Esophagus (tissue), 2 donors: ENCODE measurements around the gene CHMP4B. TPM values are rescaled to one million over a fixed set of nuclear protein-coding genes. Genes with fewer than 3 reads are reported as not detected.

Source experiments
- H3K27ac ChIP-seq, 2 donors: one replicate each; pipeline ENCODE4 v1.5.1; 2013; ENCODE audit warnings: low read depth in 2 of 2, mild to moderate bottlenecking in 2 of 2, inconsistent platforms in 1 of 2, low read length in 1 of 2, moderate library complexity in 1 of 2
- H3K27me3 ChIP-seq, 2 donors: one replicate each; pipeline ENCODE4 v1.6.1; 2013; ENCODE audit warnings: low read length in 2 of 2, control low read depth in 1 of 2, mild to moderate bottlenecking in 1 of 2; ENCODE audit not compliant: insufficient read depth in 2 of 2, control insufficient read depth in 1 of 2
- H3K36me3 ChIP-seq, 2 donors: one replicate each; pipeline ENCODE4 v1.6.1; 2013; ENCODE audit warnings: low read length in 1 of 2; ENCODE audit not compliant: control insufficient read depth in 2 of 2, insufficient read depth in 2 of 2
- H3K4me1 ChIP-seq, 2 donors: one replicate each; pipeline ENCODE4 v1.6.1; 2013; ENCODE audit warnings: low read length in 1 of 2; ENCODE audit not compliant: control insufficient read depth in 2 of 2, insufficient read depth in 2 of 2
- H3K4me3 ChIP-seq, 2 donors: one replicate each; pipeline ENCODE4 v1.5.1; 2013; ENCODE audit warnings: low read length in 2 of 2, mild to moderate bottlenecking in 2 of 2, low read depth in 1 of 2, moderate library complexity in 1 of 2
- H3K9me3 ChIP-seq, 2 donors: one replicate each; pipeline ENCODE4 v1.6.1; 2013; ENCODE audit warnings: mild to moderate bottlenecking in 2 of 2, low read depth in 1 of 2, low read length in 1 of 2, moderate library complexity in 1 of 2; ENCODE audit not compliant: control insufficient read depth in 2 of 2, insufficient read depth in 1 of 2
- WGBS, 2 donors: extraction: QIAGEN DNeasy Blood & Tissue Kit; methylation state at CpG; one replicate each; pipeline ENCODE4 v1.1.7; 2013; 5-methylcytosine and 5-hydroxymethylcytosine counted together
- polyA plus RNA-seq, 2 donors: library from polyadenylated mRNA; stranded (reverse); fragments of 200-250 nt; gene quantifications; one replicate each; pipeline ENCODE4 v1.2.3, GENCODE V29; 2013
- donor health status: healthy with polysubstance abuse.
- donor health status: Bipolar disorder and iron deficiency.

The CHMP4B gene
- polyA plus RNA-seq, 2 donors: 116 to 136 TPM

DNA sequence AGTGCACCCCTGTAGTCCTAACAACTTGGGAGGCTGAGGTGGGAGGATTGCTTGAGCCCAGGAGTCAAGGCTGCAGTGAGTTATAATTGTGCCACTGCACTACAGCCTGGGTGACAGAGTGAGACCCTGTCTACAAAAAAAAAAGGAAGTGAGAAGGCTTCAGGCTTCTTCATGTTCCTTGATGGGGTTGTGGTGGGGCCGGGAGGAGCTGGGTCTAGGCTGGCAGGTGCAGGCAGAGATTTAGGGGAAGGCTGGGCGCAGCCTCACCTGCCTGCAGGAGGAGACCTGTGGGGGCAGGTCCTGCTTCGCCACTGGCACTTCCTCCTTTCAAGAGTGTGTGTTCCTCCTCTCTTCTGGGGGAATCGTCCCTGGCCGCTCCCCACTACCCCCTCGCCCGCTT is 63.9 kb downstream of the CHMP4B start:
- no peak overlapping the region for H3K27ac ChIP-seq
- H3K9me3 ChIP-seq: peaks cover 0 to 2% of the 10 kb centered on the region in 2 donors
- peaks cover 0 to 5% of the 10 kb centered on the region in 2 donors for H3K4me1 ChIP-seq
- no peak overlapping the region for H3K4me3 ChIP-seq
- 64 to 67% methylated on average over 7 of the region's 7 CpGs for WGBS, 2 donors
- H3K36me3 ChIP-seq: no peaks in the 10 kb centered on the region
- H3K27me3 ChIP-seq: no peaks in the 10 kb centered on the region

DNA sequence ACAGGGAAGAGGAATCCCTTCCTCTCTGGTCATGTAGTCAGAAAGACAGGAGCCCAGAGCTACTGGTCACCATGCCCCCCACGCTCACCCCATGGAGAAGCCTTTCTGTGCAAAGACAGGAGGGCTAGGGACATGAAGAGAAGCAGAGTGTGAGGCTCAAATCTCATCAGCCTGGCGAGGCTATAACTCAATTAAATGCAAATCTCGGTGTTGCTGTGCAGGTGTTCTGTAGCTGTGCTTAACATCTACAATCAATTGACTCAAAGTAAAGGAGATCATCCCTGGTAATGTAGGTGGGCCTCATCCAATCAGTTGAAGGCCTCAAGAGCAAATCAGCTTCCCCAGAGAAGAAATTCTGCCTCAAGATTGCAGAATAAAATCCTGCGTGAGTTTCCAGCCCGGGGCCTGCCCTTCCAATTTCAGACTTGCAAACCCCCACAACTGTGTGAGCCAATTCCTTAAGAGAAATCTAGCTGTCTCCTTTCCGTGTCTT is 64.4 kb downstream of the CHMP4B start:
- Histone ChIP-seq H3K4me3 (no peak overlapping the region), H3K27ac (no peak overlapping the region), H3K36me3 (no peaks in the 10 kb centered on the region), H3K4me1 (peaks cover 0 to 5% of the 10 kb centered on the region in 2 donors), H3K9me3 (peaks cover 0 to 2% of the 10 kb centered on the region in 2 donors), H3K27me3 (no peaks in the 10 kb centered on the region)
- 93 to 95% methylated on average over 6 of the region's 6 CpGs for WGBS, 2 donors

- no peaks in the 10 kb centered on the region for H3K36me3 ChIP-seq
- H3K27ac ChIP-seq: no peak overlapping the region
- H3K4me3 ChIP-seq: no peak overlapping the region
- WGBS, 2 donors: 85 to 88% methylated on average over 2 of the region's 2 CpGs
- no peaks in the 10 kb centered on the region for H3K4me1 ChIP-seq
- no peaks in the 10 kb centered on the region for H3K27me3 ChIP-seq
- H3K9me3 ChIP-seq: peaks cover 0 to 2% of the 10 kb centered on the region in 2 donors
These were observed 67.4 kb downstream of the CHMP4B start for GRCh38 chr20:33878583-33878982.

DNA sequence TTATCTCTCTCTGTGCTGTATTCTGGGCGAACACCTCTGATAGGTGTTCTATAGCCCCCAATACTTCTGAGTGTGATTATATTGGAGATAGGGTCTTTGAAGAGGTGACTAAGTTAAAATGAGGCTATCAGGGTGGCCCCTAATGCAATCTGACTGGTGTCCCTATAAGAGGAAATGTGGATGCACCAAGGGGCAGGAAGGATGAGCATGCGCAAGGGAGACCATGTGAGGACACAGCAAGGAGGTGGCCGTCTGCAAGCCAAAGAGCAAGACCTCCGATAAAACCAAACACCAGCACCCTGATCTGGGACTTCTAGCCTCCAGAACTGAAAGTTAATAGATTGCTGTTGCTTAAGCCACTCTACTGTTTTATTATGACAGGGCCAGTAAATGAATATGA is 69.2 kb downstream of the CHMP4B start:
- peaks cover 0 to 2% of the 10 kb centered on the region in 2 donors for H3K9me3 ChIP-seq
- WGBS, 2 donors: 89 to 91% methylated on average over 4 of the region's 4 CpGs
- H3K27ac ChIP-seq: no peak overlapping the region
- no peak overlapping the region for H3K4me3 ChIP-seq
- H3K36me3 ChIP-seq: no peaks in the 10 kb centered on the region
- no peaks in the 10 kb centered on the region for H3K4me1 ChIP-seq
- H3K27me3 ChIP-seq: no peaks in the 10 kb centered on the region

GRCh38 chr20:33881989-33882388 is 70.8 kb downstream of the CHMP4B start:
- H3K27me3 ChIP-seq: no peaks in the 10 kb centered on the region
- 47 to 53% methylated on average over 6 of the region's 6 CpGs for WGBS, 2 donors
- no peaks in the 10 kb centered on the region for H3K4me1 ChIP-seq
- H3K27ac ChIP-seq: no peak overlapping the region
- H3K4me3 ChIP-seq: no peak overlapping the region
- H3K9me3 ChIP-seq: peaks cover 0 to 2% of the 10 kb centered on the region in 2 donors
- H3K36me3 ChIP-seq: no peaks in the 10 kb centered on the region

GRCh38 chr20:33882481-33882880 is 71.3 kb downstream of the CHMP4B start:
- WGBS, 2 donors: 78% methylated on average over 10 of the region's 10 CpGs
- Histone ChIP-seq H3K9me3 (peaks cover 0 to 2% of the 10 kb centered on the region in 2 donors), H3K36me3 (no peaks in the 10 kb centered on the region), H3K27me3 (no peaks in the 10 kb centered on the region), H3K4me1 (no peaks in the 10 kb centered on the region), H3K27ac (no peak overlapping the region), H3K4me3 (no peak overlapping the region)

DNA sequence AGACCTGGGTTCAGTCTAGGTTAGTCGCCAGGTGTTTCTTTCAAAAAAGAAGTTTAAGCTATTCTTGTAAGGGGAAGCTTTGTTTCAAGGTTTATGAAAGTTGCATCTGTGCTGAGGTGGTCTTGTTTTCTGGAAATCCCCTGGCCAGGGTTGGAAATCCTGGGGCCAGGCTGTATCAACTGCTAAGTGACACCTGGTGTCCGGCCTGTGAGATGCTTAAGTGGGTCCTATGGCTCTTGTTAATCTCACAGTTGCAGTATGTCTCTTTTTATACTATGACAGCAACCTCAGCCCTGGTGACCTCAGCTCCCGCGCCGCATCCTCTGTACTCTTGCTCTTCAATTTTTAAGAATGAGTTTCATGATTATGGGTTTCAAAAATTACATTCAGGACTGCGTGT is 72.0 kb downstream of the CHMP4B start:
- no peak overlapping the region for H3K4me3 ChIP-seq
- H3K9me3 ChIP-seq: peaks cover 0 to 2% of the 10 kb centered on the region in 2 donors
- H3K27ac ChIP-seq: no peak overlapping the region
- H3K27me3 ChIP-seq: no peaks in the 10 kb centered on the region
- whole genome bisulfite sequencing, 2 donors: 85 to 86% methylated on average over 6 of the region's 6 CpGs
- H3K4me1 ChIP-seq: no peaks in the 10 kb centered on the region
- H3K36me3 ChIP-seq: no peaks in the 10 kb centered on the region

GRCh38 chr20:33884633-33885032 is 73.5 kb downstream of the CHMP4B start:
- Histone ChIP-seq H3K9me3 (no peaks in the 10 kb centered on the region), H3K36me3 (no peaks in the 10 kb centered on the region), H3K4me3 (no peak overlapping the region), H3K27ac (no peak overlapping the region), H3K4me1 (no peaks in the 10 kb centered on the region), H3K27me3 (no peaks in the 10 kb centered on the region)
- WGBS, 2 donors: 88 to 97% methylated on average over 2 of the region's 2 CpGs

DNA sequence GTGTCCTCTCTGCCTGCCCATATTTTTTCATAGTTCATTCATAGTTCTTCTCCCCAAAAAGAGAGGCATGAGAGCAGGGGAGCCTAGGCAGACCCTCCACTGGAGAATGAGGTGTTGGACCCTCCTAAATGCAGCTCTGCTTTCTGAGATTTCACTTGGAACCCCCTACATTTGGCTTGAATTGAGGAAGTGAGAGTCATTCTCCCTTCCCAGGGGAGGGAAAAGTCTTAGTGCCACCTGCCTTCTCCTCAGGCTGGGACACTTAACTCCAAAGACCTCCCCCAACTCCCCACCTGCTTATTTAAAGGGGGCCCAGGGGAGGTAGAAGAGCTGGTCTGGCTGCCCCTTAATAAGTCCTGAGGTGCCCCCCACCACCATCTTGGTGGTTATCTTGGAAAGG is 78.2 kb downstream of the CHMP4B start:
- no peaks in the 10 kb centered on the region for H3K9me3 ChIP-seq
- H3K36me3 ChIP-seq: no peaks in the 10 kb centered on the region
- H3K27me3 ChIP-seq: no peaks in the 10 kb centered on the region
- H3K4me1 ChIP-seq: no peaks in the 10 kb centered on the region
- no peak overlapping the region for H3K27ac ChIP-seq
- no peak overlapping the region for H3K4me3 ChIP-seq

DNA sequence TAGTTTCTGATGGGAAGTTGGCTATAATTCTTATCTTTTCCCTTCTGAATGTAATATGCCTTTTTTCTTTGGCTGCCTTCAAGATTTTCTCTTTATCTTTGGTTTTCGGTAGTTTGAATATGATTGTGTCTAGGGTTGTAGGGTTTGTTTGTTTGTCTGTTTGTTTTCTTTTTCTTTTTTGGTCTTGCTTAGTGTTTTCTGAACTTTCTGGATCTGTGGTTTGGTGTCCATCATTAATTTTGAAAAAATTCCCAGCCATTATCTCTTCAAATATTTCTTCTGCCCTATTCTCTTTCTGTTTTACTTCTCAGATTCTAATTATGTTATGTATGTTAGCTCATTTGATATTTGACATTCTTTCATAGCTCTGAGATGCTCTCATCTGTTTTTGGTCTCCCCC is 79.4 kb downstream of the CHMP4B start:
- Histone ChIP-seq H3K4me1 (no peaks in the 10 kb centered on the region), H3K4me3 (no peak overlapping the region), H3K36me3 (no peaks in the 10 kb centered on the region), H3K9me3 (no peaks in the 10 kb centered on the region), H3K27me3 (no peaks in the 10 kb centered on the region), H3K27ac (no peak overlapping the region)
- 96% methylated on average over 1 of the region's 1 CpG for WGBS, 2 donors
